HepG2 (cell line): Measurements from ENCODE around the gene SH3BP2. TPM values are rescaled to one million over a fixed set of nuclear protein-coding genes. Genes with fewer than 3 reads are reported as not detected.

Experiments
- ATF3 ChIP-seq: sonication (generic); formaldehyde crosslinking; IDR thresholded peaks from 2 replicates; pipeline ENCODE4 v1.4.0; 2020; ENCODE audit warnings: missing genetic modification reagents
- EP300 ChIP-seq, 3 experiments: sonication (generic) in 1 of 3; formaldehyde crosslinking in 1 of 3; IDR thresholded peaks; 2 replicates each; pipeline versions ENCODE4 v1.5.1 to v1.6.1; 2011 to 2020; ENCODE audit warnings: low read depth in 2 of 3, low read length in 2 of 3, borderline replicate concordance in 1 of 3, improper control_type of control experiment in 1 of 3, mild to moderate bottlenecking in 1 of 3, missing genetic modification reagents in 1 of 3, moderate library complexity in 1 of 3
- GATAD1 ChIP-seq: IDR thresholded peaks from 2 replicates; pipeline ENCODE4 v1.6.1; 2016; ENCODE audit warnings: missing genetic modification reagents, missing compliant biosample characterization
- HMGXB4 ChIP-seq, 2 experiments: sonication (generic) in 1 of 2; formaldehyde crosslinking in 1 of 2; IDR thresholded peaks; 2 replicates each; pipeline versions ENCODE4 v1.4.0 to v1.6.1; 2018 to 2020; ENCODE audit warnings: missing genetic modification reagents in 2 of 2, borderline replicate concordance in 1 of 2, low read depth in 1 of 2, mild to moderate bottlenecking in 1 of 2, missing biosample characterization in 1 of 2
- HNRNPL ChIP-seq: fragments of 200-400 bp; formaldehyde crosslinking; IDR thresholded peaks from 2 replicates; pipeline ENCODE4 v1.6.1; 2017; ENCODE audit warnings: mild to moderate bottlenecking, low read depth, low read length
- MIXL1 ChIP-seq: IDR thresholded peaks from 2 replicates; pipeline ENCODE4 v1.6.1; 2016
- MXD1 ChIP-seq: sonication (generic); formaldehyde crosslinking; IDR thresholded peaks from 2 replicates; pipeline ENCODE4 v1.4.0; 2020; ENCODE audit warnings: mild to moderate bottlenecking, missing genetic modification reagents
- POLR2A ChIP-seq, 2 experiments: IDR thresholded peaks; 2 replicates each; pipeline ENCODE4 v1.6.1; 2011; ENCODE audit warnings: low read depth in 2 of 2, low read length in 2 of 2, mild to moderate bottlenecking in 1 of 2, moderate library complexity in 1 of 2; ENCODE audit not compliant: insufficient read depth in 1 of 2
- SKI ChIP-seq: fragments of 450-650 bp; IDR thresholded peaks from one replicate; pipeline ENCODE4 v1.6.1; 2018; ENCODE audit warnings: mild to moderate bottlenecking; ENCODE audit not compliant: partially characterized antibody
- TRIM24 ChIP-seq: sonication (generic); formaldehyde crosslinking; IDR thresholded peaks from 2 replicates; pipeline ENCODE4 v1.8.0; 2022; ENCODE audit warnings: mild to moderate bottlenecking, missing genetic modification reagents
- ZFP36 ChIP-seq: fragments of 150-350 bp; IDR thresholded peaks from 2 replicates; pipeline ENCODE4 v1.6.1; 2018; ENCODE audit warnings: borderline replicate concordance, low read length, low read depth; ENCODE audit not compliant: partially characterized antibody
- ZNF121 ChIP-seq: sonication (generic); formaldehyde crosslinking; IDR thresholded peaks from 2 replicates; pipeline ENCODE4 v1.5.0; 2020; ENCODE audit warnings: mild to moderate bottlenecking, missing genetic modification reagents
- ZNF431 ChIP-seq: sonication (generic); formaldehyde crosslinking; IDR thresholded peaks from 2 replicates; pipeline ENCODE4 v1.9.0; 2022; ENCODE audit warnings: missing genetic modification reagents, low read depth, mild to moderate bottlenecking, borderline replicate concordance
- ZNF441 ChIP-seq: sonication (generic); formaldehyde crosslinking; IDR thresholded peaks from 2 replicates; pipeline ENCODE4 v1.7.0; 2021; ENCODE audit warnings: missing genetic modification reagents, borderline replicate concordance
- ZNF609 ChIP-seq: sonication (generic); formaldehyde crosslinking; IDR thresholded peaks from 2 replicates; pipeline ENCODE4 v1.4.0; 2020; ENCODE audit warnings: mild to moderate bottlenecking, missing genetic modification reagents, borderline replicate concordance
- ZSCAN12 ChIP-seq: sonication (generic); formaldehyde crosslinking; IDR thresholded peaks from 2 replicates; pipeline ENCODE4 v1.9.0; 2021; ENCODE audit warnings: mild to moderate bottlenecking, missing genetic modification reagents
- polyA plus RNA-seq, 8 experiments: library from polyadenylated mRNA; depleted of rRNA in 3 of 8; stranded (reverse) in 7 of 8; unstranded in 1 of 8; fragments of >200 nt; fragmentation: Illumina TruSeq in 4 of 8; extraction: Trizol in 4 of 8; gene quantifications; 2 replicates each; pipeline versions ENCODE4 v1.2.1 to v1.2.3, GENCODE V29; 2011 to 2016; ENCODE audit warnings: low read depth in 4 of 8, missing spikeins in 1 of 8, mixed read lengths in 1 of 8; ENCODE audit not compliant: insufficient read depth in 1 of 8
- total RNA-seq, 5 experiments: library from RNA; depleted of rRNA; stranded (reverse); fragments of >200 nt; fragmentation: Illumina TruSeq; extraction: Trizol; gene quantifications; 2 replicates each; pipeline ENCODE4 v1.2.3, GENCODE V29; 2016; ENCODE audit warnings: low read depth in 1 of 5

The SH3BP2 gene
- total and polyA plus RNA-seq, 2 of the 13 experiments (the other 11 are each of a cell fraction or from before 2014, with no cell fraction given): 16.9 to 34.5 TPM

- TF ChIP-seq TRIM24 (no peak), ZNF441 (CRISPR knock-in tag) (no peak), GATAD1 (CRISPR knock-in tag) (no peak), HMGXB4 (CRISPR knock-in tag; IDR thresholded peaks at IDR 0.05; ENCODE audit: borderline replicate concordance in 1 of 2, low read depth in 1 of 2) (peak in 1 of 2 experiments; percentile 45; a peak in 1 of 4 replicates), POLR2A (IDR thresholded peaks at IDR 0.05; ENCODE audit: insufficient read depth in 1 of 2, low read depth in 2 of 2, low read length in 2 of 2) (peak; percentile 36 to 54; a peak in 3 of 4 replicates), EP300 (IDR thresholded peaks at IDR 0.05; ENCODE audit: low read depth in 2 of 2, low read length in 2 of 2) (peak in 1 of 2 experiments; percentile 36; a peak in 1 of 4 replicates), EP300 (CRISPR knock-in tag; IDR thresholded peaks at IDR 0.05; ENCODE audit: borderline replicate concordance) (no peak; the same call in 1 of the 2 replicates), ZNF609 (CRISPR knock-in tag) (peak; percentile 67; the same call in 1 of the 2 replicates), MXD1 (CRISPR knock-in tag) (no peak), ZNF121 (peak; percentile 39; the same call in 1 of the 2 replicates), SKI (peak; percentile 9), ZNF431 (0 out of 2 replicates have a peak, but pooled peaks have one; percentile 27), ZSCAN12 (CRISPR knock-in tag) (no peak), HNRNPL (no peak), ATF3 (CRISPR knock-in tag) (no peak), ZFP36 (no peak), MIXL1 (peak; percentile 39; the same call in 1 of the 2 replicates)
These were observed 31.6 kb upstream of the SH3BP2 start (continued) for GRCh38 chr4:2761035-2761923.
